Measurements from ENCODE around the gene ZSWIM7.
A peak's percentile ranks its signal among the peaks of the same experiment; 100 is the strongest.
"Not testable (repeated sequence)": the region's sequence is repeated elsewhere in the genome, so short reads cannot be mapped to it uniquely, and the experiment has no call there.

The ZSWIM7 gene

DNA sequence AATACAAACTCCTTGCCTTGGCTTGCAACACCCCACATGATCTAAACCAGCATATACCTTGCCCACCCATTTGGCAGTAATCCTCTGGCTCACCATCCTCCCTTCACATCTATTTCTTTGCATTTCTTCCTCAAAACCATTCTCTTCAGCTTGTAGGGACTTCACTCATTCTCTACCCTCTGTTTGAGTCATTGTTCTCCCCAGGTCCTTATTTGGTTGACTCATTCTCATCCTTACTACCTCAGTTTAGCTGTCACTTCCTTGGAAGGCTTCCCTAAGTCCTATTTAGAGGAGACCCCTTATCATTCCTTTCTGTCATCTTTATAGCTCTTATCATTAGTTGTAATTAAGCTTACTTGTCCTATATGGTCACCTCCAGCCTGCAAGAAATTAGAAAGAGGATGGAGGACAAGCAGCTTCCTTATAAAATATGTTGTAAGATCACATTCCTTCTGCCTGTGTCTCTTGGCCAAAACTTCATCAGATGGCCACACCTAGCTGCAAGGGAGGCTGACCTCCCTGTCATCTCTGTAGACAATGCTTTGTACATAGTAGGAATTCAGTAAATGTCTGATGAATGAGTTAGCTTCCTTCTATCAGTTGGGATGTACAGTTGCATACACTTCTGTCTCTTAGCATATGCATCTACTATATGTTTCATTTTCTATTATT, 1.9 kb upstream of the ZSWIM7 start:
- no peak for DNase-seq
- in situ Hi-C loops (cut with HindIII; ENCODE audit: low pct_ligation_motif_present, low pct_unique_long_range_greater_than_20kb, low sequenced_read_pairs), result no loop called here

DNA sequence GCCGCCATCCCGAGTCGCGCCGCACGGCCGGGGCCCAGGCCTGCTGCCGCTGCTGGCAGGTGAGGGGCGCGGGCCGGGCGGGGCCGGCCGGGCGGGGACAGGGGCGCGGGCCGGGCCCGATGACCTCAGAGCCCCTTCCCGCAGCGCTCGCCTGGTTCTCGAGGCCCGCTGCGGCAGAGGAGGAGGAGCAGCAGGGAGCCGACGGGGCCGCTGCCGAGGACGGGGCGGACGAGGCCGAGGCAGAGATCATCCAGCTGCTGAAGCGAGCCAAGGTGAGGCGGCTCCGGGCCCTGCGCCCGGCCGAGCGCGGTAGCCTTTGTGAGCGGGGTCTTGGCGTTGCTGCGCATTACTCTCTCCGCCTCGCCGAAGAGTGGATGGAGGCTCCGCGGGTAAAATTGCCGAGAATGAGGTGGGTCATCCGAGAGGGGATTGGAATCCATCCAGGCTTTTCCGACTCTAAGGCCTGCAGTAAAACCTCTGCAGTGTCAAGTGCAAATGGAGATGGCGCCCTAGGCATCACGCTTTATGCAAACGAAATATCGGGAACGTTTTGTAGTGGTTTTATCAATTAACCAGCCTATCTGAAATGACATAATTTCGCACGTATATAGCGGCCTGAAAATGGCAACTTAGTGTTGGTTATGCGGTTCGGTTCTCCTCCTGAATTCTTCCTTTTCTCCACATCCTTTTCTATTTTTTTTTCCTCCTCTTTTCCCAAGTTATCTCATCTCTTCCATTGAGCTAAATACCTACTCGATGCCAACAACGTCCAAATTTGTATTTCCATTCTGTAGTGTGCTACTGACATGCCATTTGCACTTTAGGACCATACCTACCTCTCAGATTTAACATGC, 697 bp upstream of the ZSWIM7 start:
- in situ Hi-C loops (cut with HindIII; ENCODE audit: low pct_ligation_motif_present, low pct_unique_long_range_greater_than_20kb, low sequenced_read_pairs), result no loop called here
- DNase-seq, result peak; percentile 49

DNA sequence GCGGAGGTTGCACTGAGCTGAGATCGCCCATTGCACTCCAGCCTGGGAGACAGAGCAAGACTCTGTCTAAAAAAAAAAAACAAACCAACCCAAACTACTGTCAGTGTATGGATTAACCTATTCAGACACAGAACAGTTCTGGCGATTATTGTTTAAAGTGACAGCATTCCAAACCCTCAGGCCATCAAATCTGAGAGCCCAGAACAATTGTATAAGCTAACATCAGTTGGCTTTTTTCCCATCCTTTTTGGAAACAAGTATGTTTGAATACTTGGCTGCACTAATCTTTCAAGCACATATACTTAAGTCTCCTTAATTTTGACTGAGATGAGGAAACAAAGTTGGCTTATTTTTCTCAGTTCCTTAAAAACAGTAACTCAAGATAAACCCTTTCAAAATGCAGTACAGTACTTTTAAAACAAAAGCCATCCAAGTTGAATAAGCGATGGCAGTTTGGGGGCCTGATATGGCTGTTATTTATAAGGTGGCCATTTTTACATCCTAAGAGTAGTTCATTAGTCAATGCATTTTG, 1.4 kb downstream of the ZSWIM7 start:
- in situ Hi-C loops (cut with HindIII; ENCODE audit: low pct_ligation_motif_present, low pct_unique_long_range_greater_than_20kb, low sequenced_read_pairs), result no loop called here

DNA sequence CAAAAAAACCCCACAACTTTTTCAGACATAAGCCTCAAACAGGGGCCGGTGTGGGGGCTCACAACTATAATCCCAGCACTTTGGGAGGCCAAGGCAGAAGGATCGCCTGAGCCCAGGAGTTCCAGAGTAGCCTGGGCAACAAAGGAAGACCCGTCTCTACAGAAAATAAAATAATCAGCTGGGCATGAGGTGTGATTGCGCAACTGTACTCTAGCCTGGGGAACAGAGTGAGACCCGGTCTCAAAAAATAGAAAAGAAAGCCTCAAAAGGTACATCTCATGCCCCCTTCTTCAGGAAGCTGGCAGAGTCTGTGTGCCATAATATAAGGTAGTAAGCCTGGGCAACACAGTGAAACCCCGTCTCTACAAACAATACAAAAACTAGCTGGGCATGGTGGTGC, 3.2 kb downstream of the ZSWIM7 start:
- no peak for DNase-seq
- in situ Hi-C loops (cut with HindIII; ENCODE audit: low pct_ligation_motif_present, low pct_unique_long_range_greater_than_20kb, low sequenced_read_pairs), result no loop called here

More for the DNA sequence above, 1.4 kb downstream of the ZSWIM7 start:
- DNase-seq, result no peak

DNA sequence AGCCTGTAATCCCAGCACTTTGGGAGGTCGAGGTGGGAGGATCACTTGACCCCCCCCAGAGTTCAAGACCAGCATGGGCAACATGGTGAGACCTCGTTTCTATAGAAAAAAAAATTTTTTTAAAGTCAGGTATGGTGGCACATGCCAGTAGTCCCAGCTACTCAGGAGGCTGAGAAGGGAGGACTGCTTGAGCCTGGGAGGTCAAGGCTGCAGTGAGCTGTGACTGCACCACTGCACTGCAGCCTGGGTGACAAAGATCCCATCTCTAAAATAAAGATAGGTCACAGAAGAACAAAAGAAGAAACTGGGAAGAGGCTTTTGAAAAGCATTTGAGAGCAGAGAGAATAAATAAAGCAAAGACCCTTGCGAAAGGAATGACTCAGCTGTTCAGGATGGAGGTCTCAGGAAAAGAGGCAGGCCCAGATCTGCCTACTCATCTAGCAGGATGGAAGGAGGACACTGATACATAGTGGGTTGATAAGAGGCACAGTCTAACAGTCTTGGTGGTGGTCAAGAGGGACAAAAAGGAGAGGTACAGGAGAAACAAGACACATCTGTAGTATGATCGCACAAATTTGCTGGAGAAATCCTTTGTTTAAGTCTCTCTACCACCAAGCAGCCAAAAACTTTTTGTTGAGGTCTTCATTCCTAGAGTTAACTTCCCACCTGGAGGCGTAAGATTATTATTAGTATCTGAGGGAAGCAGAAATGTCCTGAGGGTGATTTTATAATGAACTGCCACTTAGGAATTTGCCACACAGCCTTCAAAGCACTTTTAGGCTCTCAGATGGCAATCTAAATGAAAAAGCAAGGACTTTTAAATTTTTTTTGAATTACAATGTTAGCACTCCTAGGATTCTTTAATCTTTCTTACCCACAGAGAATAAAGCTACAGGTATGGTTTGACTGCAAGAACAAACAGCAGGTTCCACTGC, 17.6 kb downstream of the ZSWIM7 start:
- in situ Hi-C loops (cut with HindIII; ENCODE audit: low pct_ligation_motif_present, low pct_unique_long_range_greater_than_20kb, low sequenced_read_pairs), result no loop called here
- no peak for DNase-seq

DNA sequence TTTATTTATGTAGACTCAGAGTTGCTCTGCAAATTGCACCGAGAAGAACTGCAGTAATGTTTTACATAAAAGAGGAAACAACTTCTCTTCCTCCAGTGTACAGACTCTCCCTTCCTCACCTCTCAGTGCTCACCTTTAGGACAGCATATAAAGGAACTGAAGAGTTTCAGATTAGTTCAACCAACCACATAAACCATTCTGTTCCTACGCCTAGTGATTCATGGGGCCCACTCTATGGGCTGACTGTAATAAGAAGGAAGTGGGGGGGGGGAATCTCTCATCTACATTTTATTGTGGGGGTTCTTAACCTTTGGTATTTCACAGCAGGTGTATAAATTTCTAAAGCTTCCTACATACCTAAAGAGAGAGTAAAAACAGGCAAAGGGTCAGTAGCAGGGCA, 18.3 kb downstream of the ZSWIM7 start:
- DNase-seq, result no peak
- in situ Hi-C loops (cut with HindIII; ENCODE audit: low pct_ligation_motif_present, low pct_unique_long_range_greater_than_20kb, low sequenced_read_pairs), result no loop called here

DNA sequence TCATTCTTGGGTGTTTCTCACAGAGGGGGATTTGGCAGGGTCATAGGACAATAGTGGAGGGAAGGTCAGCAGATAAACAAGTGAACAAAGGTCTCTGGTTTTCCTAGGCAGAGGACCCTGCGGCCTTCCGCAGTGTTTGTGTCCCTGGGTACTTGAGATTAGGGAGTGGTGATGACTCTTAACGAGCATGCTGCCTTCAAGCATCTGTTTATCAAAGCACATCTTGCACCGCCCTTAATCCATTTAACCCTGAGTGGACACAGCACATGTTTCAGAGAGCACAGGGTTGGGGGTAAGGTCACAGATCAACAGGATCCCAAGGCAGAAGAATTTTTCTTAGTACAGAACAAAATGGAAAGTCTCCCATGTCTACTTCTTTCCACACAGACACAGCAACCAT, 20.5 kb downstream of the ZSWIM7 start:
- DNase-seq; in situ Hi-C loops (cut with HindIII; ENCODE audit: low pct_ligation_motif_present, low pct_unique_long_range_greater_than_20kb, low sequenced_read_pairs): not testable (repeated sequence)

DNA sequence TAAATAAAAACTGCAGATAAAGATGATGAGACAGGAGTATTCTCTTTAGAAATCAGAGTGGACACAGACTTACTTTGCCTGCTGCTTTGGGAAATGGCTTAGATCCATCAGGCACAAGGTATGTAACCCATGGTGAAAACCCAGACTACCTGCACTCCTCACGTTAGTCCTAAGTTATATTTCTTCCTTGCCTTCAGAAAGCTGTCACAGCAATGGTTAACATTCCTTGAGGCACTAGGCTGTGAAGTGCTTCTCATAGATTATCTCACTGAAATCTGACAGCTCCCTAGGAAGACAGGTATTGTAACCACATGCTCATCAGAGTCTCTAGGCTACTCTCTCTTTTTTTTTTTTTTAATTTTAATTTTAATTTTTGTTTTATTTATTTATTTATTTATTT, 20.9 kb downstream of the ZSWIM7 start:
- in situ Hi-C loops (cut with HindIII; ENCODE audit: low pct_ligation_motif_present, low pct_unique_long_range_greater_than_20kb, low sequenced_read_pairs), result no loop called here
- DNase-seq, result no peak

DNA sequence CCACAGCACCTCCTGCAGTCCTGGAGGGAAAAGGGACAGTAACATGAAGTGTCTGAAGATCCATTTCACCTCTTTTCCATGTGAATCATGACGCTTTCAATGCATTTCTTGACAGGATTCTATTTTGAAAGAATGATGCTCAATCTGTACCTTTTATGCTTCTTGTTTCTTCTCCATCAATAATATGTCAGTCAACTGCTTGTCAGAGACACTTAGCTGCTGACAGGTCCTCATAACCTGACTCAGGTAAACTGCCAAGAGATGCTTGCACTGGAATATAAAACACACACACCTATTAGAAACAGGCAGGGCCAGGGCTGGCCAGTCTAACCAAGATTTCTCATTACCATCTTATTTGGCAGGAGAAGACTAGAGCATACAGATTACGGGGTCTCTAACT, 21.6 kb downstream of the ZSWIM7 start:
- in situ Hi-C loops (cut with HindIII; ENCODE audit: low pct_ligation_motif_present, low pct_unique_long_range_greater_than_20kb, low sequenced_read_pairs), result no loop called here
- DNase-seq, result no peak

DNA sequence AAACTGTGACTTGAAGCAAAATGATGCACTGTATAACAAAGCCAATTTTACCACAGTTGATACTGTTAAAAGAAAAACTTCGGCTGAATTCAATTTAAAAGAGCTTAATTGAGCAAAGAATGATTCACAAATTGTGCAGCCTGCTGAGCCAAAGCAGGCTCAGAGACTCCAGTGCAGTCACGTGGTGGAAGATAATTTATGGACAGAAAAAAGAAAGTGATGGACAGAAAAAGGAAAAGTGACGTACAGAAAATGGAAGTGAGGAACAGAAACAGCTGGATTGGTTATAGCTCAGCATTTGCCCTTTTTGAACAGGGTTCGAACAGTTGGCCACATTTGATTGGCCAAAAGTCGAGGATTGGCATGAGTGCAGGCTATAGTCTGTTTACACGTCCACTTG, 25.7 kb downstream of the ZSWIM7 start:
- no peak for DNase-seq
- in situ Hi-C loops (cut with HindIII; ENCODE audit: low pct_ligation_motif_present, low pct_unique_long_range_greater_than_20kb, low sequenced_read_pairs), result no loop called here

DNA sequence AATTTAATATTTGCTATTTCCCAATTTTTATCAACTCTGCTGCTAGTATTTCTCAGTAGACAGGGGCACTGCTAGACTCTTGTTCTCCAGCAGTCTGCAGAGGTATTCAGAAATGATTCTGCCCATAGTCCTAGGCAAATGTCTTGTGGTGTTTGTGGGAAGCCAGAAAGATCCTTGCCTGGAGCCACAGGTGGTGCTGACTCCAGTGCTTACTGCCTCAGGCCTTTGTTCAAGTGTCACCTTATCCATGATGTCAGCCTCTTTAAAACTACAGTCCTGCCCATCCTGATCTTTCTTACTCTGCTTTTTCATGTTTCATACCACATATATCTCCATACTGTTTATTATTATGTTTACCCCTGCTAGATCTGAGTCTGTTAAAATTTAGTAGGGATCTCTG, 26.5 kb downstream of the ZSWIM7 start:
- in situ Hi-C loops (cut with HindIII; ENCODE audit: low pct_ligation_motif_present, low pct_unique_long_range_greater_than_20kb, low sequenced_read_pairs), result no loop called here
- no peak for DNase-seq

DNA sequence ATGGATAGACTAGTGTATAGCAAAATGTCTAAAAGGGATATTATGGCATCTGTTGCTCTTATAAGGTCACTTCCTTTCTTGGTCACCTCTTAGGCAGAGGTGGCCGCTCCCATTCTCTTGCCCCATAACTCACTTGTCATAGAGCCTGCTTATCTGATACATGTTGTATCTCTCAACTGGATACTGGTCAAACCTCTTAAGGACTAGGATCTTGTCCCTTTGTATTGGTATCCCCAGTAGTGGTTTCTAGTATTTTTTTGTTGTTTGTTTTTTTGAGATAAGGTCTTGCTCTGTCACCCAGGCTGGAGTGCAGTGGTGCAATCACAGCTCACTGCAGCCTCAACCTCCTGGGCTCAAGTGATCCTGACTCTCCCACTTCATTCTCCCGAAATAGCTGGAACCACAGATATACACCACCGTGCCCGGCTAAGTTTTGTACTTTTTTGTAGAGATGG, 27.0 kb downstream of the ZSWIM7 start:
- in situ Hi-C loops (cut with HindIII; ENCODE audit: low pct_ligation_motif_present, low pct_unique_long_range_greater_than_20kb, low sequenced_read_pairs), result no loop called here
- no peak for DNase-seq

DNA sequence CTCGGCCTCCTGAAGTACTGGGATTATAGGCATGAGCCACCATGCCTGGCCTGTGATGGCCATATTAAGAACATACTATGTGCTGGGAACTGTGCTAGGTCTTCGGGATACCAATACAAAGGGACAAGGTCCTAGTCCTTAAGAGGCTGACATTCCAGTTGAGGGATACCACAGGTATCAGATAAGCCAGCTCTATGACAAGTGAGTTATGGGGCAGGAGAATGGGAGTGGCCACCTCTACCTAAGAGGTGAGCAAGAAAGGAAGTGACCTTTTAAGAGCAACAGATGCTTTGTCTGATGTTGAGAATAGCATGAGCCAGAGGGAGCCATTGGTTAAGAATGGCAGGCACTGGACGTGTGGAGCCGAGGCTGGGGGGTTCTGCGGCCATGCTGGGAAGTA, 27.6 kb downstream of the ZSWIM7 start:
- no peak for DNase-seq
- in situ Hi-C loops (cut with HindIII; ENCODE audit: low pct_ligation_motif_present, low pct_unique_long_range_greater_than_20kb, low sequenced_read_pairs), result no loop called here

DNA sequence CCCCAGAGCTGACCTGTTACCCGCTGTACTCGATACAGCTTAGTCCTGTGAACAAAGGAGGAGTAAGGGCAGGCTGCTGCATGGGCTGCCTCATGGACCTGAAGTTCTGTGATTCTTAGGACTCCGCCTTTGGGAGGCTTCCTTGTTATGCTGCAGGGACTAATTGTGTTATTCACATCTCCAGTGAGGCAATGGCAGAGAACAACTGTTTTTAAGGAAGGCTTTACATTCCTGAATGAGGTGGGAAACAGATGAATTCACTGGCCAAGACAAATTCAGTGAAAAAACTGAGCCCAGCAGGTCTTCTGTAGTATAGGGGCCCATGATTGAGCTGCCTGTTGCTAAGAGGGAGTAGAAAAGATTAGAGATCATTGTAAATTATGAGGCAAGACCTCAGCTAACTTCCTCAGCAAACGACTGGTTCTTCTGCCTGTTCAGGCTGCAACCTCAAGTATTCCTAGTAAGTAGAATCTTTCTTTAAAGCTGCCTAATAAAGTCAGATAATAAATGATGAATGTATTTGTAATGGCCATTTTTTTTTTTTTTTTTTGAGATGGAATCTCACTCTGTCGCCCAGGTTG, 28.3 kb downstream of the ZSWIM7 start:
- no peak for DNase-seq
- in situ Hi-C loops (cut with HindIII; ENCODE audit: low pct_ligation_motif_present, low pct_unique_long_range_greater_than_20kb, low sequenced_read_pairs), result no loop called here

DNA sequence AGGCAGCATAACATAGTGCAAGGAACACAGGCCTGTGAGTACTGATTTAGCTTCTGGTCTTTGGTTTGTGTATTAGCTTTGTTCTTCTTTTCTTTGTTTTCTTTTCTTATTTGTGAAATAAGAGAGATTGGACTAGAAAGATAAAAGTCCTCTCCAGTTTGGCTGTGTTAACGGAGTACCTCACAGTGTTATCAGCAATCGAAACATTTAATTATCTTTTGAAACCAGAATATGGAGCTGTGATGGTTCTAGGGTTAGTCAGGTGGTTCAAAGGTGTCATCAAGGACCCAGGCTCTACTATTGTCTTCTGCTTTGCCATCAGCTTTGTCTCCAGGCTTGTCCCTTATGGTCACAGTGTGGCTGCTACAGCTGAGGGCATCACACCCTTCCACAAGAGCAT, 29.0 kb downstream of the ZSWIM7 start:
- in situ Hi-C loops (cut with HindIII; ENCODE audit: low pct_ligation_motif_present, low pct_unique_long_range_greater_than_20kb, low sequenced_read_pairs), result no loop called here

DNA sequence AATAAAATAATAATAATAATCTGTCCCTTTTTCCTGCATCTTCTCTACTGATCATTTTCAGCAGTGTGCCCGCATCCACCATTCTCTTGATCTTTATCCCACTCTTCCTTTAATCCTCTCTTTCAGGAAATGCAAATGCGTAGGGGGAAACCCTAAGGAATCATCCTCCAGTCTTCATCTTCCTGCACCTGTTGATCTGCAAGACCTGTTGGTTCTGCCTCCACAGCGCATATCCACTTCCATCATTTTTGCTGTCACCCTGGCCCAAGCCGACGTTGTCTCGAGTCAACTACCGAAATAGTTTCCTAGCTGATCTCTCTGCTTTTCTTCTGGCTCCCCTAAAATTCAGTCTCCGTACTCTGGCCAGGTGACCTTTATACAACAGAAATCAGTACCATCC, 30.0 kb downstream of the ZSWIM7 start:
- DNase-seq, result no peak
- in situ Hi-C loops (cut with HindIII; ENCODE audit: low pct_ligation_motif_present, low pct_unique_long_range_greater_than_20kb, low sequenced_read_pairs), result no loop called here

More for the DNA sequence above, 29.0 kb downstream of the ZSWIM7 start:
- DNase-seq, result no peak

DNA sequence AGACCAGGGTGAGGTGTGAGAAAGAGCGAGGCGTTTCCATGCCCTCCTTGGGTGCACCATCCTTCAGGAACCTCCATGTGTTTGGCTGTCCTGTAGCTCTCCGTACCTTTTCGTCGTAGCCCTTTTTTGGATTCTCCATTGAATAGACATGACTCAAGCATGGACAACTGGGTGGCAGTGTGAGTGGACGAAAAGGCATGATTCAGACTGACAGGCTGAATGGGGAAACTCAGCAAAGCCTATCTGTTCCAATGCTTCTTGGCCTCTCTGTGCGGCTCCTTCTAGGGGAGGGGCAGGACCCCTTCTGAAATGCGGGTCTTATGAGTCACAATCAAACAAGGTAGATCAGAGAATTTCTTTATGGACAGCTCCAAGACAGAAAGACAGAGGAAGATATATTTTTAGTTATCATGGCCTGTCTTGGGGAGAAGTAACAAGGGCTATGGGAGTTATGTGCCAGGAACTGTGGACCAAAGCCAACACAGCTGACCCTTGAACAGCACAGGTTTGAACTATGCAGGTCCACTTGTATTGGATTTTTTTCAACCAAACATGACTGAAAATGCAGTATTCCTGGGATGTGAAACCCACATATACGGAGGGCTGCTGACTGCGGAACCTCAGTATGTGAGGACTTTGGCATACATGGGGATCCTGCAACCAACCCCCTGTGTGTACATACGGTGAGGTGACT, 31.7 kb downstream of the ZSWIM7 start:
- no peak for DNase-seq
- in situ Hi-C loops (cut with HindIII; ENCODE audit: low pct_ligation_motif_present, low pct_unique_long_range_greater_than_20kb, low sequenced_read_pairs), result no loop called here

DNA sequence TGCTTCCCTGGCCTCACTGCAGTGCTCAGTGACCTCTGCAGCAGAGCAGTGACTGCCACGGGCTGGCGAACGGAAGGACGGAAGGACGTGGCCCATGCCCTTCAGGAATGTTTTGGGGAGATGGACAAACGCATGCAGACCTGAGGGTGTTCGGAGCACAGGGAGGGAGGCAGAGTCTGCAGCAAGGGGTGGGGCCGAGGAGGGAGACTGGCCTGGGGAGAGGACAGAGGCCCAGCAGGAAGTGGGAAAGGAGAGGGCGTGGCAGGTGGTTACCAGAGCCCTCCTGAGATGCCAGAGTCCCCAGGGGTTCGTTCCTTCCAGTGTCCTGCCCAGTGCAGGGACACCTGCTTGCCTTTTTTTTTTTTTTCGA, 32.6 kb downstream of the ZSWIM7 start:
- in situ Hi-C loops (cut with HindIII; ENCODE audit: low pct_ligation_motif_present, low pct_unique_long_range_greater_than_20kb, low sequenced_read_pairs), result no loop called here
- peak; percentile 47 for DNase-seq

All from ACHN (cell line).